NT2/D1 (cell line): ENCODE data around the gene KLHL24.

Source experiments
- SUZ12 ChIP-seq: IDR thresholded peaks from 2 replicates; pipeline ENCODE4 v1.6.1; 2011; ENCODE audit not compliant: insufficient read length, insufficient read depth; ENCODE audit errors: extremely low read depth
- YY1 ChIP-seq: IDR thresholded peaks from 2 replicates; pipeline ENCODE4 v1.6.1; 2011; ENCODE audit not compliant: insufficient read length, insufficient read depth
- ZNF274 ChIP-seq: IDR thresholded peaks from 2 replicates; pipeline ENCODE4 v1.6.1; 2011; ENCODE audit warnings: mild to moderate bottlenecking, low read depth, low read length

- TF ChIP-seq ZNF274 (no peak), YY1 (no peak), SUZ12 (no peak)
These were observed 60.3 kb downstream of the KLHL24 start for GRCh38 chr3:183695569-183696364.
